GM19395 (cell line): ENCODE measurements around the gene SOX11.

Experiments used
- ATAC-seq: cut with Tn5 transposase; IDR thresholded peaks from one replicate; pipeline ENCODE4 v1.9.1; 2021; ENCODE audit warnings: mild to moderate bottlenecking, moderate library complexity; ENCODE audit not compliant: unreplicated experiment

SOX11 gene

DNA sequence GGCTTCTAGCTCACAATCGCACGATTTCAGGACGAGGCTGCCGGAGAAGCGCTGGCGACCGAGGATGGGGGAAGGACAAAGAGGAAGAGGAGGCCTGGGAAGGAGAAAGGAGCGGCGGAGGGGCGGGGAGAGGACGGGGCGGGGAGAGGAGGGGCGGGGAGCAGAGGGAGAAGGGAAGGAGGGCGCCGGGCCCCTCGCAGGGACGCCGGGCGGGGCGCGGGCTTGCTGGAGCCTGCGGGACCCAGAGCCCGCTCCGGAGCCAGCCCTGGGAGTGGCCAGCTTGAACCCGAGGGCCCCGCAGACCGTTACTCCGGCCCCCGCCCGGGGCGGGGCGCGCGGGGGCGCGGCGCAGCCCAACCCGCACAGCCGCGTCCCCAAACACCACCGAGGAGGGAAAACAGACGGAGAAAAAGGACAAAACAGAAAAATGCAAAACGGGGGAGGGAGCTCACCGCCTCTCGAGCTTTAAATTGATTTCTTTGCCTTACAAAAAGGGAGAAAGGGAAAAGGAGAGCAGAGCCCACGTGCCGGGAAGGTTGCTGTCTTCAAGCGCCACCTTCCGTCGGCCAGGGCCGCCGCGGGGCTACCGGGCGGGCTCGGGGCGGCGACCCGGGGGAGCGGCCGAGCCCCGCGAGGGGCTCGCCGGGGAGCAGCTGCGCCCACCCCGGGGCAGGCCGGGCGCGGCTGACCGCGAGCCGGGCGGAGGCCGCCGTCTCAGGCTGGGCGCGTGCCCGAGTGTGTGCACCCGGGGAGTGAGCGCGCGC lies 781 bp upstream of the SOX11 start:
- ATAC-seq = no peak

DNA sequence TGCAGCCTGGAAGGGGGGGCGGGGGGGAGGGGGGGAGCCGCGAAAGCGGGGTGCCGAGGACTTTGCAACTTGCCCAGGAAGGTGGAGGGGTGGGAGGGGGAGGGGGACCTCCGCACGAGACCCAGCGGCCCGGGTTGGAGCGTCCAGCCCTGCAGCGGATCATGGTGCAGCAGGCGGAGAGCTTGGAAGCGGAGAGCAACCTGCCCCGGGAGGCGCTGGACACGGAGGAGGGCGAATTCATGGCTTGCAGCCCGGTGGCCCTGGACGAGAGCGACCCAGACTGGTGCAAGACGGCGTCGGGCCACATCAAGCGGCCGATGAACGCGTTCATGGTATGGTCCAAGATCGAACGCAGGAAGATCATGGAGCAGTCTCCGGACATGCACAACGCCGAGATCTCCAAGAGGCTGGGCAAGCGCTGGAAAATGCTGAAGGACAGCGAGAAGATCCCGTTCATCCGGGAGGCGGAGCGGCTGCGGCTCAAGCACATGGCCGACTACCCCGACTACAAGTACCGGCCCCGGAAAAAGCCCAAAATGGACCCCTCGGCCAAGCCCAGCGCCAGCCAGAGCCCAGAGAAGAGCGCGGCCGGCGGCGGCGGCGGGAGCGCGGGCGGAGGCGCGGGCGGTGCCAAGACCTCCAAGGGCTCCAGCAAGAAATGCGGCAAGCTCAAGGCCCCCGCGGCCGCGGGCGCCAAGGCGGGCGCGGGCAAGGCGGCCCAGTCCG lies 540 bp downstream of the SOX11 start:
- no peak for ATAC-seq

DNA sequence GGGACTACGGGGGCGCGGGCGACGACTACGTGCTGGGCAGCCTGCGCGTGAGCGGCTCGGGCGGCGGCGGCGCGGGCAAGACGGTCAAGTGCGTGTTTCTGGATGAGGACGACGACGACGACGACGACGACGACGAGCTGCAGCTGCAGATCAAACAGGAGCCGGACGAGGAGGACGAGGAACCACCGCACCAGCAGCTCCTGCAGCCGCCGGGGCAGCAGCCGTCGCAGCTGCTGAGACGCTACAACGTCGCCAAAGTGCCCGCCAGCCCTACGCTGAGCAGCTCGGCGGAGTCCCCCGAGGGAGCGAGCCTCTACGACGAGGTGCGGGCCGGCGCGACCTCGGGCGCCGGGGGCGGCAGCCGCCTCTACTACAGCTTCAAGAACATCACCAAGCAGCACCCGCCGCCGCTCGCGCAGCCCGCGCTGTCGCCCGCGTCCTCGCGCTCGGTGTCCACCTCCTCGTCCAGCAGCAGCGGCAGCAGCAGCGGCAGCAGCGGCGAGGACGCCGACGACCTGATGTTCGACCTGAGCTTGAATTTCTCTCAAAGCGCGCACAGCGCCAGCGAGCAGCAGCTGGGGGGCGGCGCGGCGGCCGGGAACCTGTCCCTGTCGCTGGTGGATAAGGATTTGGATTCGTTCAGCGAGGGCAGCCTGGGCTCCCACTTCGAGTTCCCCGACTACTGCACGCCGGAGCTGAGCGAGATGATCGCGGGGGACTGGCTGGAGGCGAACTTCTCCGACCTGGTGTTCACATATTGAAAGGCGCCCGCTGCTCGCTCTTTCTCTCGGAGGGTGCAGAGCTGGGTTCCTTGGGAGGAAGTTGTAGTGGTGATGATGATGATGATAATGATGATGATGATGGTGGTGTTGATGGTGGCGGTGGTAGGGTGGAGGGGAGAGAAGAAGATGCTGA lies 1.4 kb downstream of the SOX11 start:
- no peak for ATAC-seq

DNA sequence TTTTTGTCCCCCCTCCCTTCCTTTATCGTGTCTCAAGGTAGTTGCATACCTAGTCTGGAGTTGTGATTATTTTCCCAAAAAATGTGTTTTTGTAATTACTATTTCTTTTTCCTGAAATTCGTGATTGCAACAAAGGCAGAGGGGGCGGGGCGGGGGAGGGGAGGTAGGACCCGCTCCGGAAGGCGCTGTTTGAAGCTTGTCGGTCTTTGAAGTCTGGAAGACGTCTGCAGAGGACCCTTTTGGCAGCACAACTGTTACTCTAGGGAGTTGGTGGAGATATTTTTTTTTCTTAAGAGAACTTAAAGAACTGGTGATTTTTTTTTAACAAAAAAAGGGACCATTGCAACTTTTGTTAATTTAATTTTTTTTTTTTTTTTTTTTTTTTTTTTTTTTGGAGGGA lies 2.1 kb downstream of the SOX11 start:
- ATAC-seq = no peak

DNA sequence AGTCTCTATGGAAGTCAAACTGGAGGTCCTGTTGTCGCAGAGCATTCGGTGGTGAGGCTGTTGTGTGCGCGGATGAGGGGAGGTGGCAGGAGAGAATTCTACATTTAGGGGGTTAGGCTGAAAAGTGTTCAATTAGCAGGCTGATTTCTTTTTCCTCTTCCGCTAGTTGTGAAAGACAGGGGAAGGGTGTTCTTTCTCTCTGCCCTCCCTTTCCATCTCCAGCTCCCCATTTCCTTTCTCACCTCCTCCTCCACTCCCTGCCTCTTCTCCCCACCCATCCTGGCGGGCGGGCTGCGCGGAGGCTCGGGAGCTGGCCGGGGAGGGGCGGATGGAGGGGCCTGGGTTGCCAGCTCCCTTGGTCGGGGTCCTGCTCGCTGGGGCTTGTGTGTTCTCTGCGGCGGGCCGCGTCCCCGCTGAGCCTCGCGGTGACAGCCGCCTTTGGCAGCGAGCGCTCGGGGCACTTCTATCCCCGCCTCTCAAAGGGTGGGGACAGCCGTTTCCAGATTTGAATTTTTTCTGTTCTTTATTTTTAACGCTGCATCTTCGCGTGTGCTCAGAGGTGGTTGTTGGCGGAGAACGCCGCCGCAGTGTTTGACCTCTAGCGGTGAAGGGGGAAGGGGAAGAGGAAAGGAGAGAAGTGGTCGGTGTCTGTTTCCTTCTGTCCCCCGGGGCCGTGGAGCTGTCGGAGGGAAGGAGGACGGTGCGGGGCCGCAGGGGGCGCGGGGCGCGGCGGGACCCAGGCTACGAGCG lies 3.6 kb downstream of the SOX11 start:
- no peak for ATAC-seq

DNA sequence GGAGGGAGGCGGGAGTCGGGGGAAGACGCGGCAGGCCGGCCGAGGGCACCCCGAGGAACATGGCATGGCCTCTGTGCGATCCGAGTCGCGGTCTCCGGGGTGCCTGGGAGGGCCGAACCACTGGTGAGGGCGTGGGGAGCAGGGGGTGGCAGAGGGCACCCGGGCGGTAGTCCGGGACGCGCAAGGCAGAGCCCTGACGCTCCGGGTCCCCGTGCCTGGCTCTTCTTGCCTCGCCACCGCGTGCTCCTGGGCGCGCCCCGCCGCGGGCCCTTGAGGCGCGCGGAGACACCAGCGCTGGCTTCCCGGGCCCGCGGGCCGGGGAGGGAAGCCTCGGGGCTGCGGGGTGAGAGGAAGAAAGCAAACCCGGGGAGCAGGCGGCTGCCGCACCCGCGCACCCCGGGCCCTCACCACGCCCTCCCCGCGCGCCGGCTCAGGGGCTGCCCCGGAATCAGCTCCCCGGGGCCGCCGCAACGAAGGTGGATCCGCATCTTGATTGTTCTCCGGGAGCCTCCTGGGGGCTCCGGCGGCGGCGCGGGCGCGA lies 4.3 kb downstream of the SOX11 start:
- ATAC-seq = no peak

DNA sequence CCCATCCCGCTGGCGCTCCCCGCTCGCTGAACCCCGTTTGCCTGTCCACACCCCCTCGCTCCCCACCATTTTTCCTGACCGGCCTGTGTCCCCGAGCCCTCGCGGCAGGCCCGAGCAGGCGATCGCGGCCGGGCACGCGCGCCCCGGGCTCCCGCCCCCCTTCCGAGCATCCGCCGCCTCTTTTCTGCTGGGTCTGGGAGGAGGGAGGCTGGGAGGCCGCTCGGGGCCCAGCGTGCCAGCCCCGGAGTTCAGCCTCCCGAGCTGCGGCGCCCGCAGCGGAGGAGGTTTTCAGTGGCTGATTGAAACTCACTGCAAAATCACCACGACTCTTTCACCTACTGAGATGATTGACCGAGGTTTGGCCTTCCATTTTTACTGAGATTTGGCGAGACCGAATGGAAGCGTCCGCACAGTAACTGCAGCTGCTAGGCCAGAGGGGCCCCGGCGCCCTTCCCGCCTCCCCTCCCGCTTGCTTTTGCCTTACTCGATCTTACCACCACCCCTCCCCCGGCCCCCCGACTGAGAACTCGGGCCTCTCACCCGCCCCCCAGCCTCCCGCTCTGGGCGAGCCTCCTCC lies 4.8 kb downstream of the SOX11 start:
- no peak for ATAC-seq

DNA sequence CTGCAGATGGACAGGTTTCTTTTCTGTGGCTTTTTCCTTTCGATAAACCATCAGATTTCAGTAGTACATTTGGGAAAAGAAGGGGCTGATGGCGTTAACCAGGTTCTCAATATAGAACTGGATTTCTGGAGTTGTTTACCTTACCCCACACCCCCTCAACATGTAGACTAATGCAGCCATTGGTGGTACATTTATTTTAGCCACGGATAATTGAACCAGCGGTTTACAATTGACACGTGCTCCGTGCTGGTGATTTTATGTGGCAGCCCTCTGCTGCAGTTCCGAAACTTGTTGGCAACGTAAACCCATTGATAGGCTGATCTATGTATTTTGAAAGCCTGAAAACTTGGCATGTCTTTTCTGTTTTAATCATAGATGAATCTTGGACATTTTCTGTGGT lies 5.4 kb downstream of the SOX11 start:
- ATAC-seq = no peak

DNA sequence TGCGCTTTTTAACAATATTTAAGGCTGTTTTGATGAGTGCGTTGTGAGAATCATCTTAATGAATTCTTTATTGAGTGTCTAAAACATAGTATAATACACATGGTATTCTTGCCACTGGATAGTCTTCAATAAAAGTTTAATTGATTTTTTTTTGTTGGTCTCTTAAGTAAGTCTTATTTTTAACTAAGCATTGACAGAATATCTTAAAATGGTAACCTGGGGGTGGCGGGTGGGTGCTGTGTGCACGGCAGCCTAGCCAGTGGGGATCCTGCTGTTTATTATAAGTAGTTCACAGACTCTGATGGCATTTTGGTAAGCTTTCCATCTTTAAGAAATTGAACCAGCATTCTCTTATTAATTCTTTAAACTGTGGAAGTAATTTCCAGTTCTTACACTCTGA lies 6.0 kb downstream of the SOX11 start:
- ATAC-seq = no peak

DNA sequence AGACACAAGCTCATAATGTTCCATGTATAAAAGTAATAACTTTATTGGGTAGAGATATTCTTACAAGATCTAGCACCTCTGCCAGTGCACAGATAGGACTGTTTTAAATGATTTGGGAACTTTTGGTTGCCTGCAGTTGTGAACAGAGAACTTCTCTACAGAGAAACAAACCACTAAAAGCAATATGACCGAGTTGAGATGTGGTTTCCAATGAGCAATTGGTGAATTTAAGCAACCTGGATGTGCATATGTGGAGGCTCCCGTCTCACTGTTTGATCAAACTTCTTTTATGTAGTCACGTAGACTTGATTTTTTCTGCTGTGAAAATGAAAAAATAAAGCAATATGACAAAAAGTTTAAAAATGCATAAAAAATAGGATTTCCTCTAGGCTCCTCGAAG lies 7.8 kb downstream of the SOX11 start:
- ATAC-seq = no peak

DNA sequence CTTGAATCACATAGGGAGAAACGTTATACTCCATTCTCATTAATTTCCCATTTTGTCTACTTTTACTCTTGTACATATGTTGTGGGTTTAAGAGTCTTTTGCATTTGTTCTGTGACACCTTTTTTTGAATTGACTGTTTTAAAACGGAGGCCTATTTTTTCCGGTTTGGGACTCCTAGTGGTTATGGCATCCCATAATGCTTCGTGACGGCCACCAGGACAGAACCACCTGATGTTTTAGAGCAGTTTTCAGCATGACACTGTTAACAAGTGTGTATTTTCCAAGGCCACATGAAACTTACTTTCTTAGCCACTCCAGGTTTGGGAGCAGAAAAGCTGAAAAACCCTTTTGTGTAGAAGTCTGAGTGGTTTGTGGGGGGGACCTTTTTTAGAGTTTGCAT lies 8.4 kb downstream of the SOX11 start:
- ATAC-seq = no peak

DNA sequence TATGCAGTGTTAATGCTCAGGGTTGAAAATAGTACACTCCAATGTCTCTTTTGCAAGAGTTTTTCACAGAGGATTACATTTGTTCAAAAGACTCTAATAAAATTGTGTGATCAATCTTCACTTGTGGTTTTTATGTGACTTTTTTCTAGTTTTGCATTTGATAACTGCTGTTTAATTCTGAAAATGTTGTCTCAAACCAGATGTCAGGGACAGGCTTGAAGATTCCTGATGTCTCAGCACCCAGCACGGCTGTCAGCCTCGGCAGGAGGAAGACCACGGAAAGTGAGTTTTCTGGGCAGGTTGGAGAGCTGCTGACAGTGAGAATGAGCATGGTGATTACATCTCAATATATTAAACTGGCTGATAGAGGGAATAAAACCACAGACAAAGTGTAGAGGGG lies 9.1 kb downstream of the SOX11 start:
- ATAC-seq = no peak

DNA sequence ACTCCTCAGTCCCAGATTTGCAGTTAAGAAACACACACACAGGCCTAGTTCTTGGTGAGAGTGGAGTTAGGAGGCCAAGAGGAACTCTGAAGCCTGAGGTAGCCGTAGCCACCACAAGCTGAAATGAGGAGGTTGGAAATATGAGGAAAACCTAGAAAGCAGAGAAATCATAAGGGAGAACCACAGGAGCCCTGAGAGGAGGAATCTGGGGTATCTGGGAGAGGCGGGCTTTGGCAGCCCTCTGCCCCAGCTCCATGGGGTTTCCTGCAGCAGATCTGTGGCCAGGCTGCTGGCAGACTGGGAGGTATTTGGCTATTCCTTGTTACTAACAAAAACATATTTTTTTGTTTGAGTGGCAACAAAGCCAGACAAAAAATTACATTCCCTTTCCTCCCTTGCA lies 11.0 kb downstream of the SOX11 start:
- ATAC-seq = no peak

DNA sequence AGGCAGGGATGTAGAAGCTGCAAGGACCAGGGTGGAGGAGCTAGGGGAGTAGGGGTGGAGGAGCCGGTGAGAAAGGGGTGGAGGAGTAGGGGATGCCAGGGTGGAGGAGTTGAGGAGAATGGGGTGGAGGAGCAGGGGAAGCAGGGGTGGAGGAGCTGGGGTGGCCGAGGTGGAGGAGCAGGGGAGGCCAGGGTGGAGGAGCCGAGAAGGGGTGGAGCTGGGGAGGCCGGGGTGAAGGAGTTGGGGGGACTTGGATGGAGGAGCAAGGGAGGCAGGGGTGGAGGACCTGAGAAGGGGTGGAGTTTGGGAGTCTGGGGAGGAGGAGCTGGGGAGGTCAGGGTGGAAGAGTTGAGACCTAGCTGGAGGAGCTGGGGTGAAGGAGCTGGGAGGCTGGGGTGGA lies 13.3 kb downstream of the SOX11 start:
- no peak for ATAC-seq

DNA sequence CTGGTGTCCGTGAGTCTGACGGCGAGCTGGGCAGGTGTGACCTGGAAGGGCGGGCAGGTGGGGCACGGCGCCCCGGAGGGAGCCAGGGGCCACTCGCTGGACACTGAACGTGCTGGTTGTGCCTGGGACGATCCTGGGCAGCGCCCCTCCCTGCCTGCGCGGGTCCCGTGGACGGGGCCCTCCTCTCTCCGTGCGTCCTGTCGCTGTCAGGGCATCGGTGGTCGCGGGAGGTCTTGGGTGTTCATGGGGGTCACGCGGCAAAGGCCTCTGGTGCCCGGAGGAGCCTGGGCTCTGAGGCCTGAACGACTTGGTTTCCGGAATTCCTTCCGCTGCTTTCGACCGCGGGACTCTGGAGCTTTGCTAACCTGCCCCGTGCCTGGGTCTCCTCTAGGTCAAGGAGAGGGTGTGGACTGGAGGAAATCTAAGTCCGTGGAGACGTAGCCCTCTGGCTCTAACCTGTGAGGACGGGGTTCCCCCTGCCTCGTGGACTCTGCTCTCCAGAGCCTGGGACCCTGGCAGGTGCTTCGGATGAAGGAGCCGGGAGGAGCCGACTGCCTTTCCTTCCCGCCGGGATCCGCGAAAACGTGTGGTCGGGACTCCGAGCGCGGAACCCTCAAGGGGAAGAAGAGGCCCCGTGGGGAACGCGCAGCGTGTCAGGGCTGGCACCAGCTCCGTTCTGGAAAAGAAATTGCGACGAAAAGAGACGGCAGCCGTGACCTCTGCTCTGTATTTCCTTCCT lies 14.7 kb downstream of the SOX11 start:
- ATAC-seq = no peak

DNA sequence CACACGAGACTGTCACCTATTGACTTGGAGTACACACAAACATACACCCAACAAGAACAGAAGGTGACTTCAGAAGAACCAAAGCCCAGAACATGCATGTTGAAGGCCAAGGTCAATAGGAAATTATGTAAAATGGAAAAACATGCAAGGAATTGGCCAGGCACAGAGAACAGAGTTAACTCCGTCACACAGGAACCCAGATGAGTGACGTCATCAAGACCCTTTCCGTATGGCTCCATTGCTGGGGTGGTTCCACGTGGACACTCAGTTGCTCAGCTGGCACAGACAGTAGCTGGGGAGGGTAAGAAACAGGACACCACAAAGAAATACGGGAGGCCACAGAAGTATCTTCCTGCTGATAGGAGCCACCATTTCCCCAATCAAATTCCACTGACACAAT lies 18.4 kb downstream of the SOX11 start:
- no peak for ATAC-seq

DNA sequence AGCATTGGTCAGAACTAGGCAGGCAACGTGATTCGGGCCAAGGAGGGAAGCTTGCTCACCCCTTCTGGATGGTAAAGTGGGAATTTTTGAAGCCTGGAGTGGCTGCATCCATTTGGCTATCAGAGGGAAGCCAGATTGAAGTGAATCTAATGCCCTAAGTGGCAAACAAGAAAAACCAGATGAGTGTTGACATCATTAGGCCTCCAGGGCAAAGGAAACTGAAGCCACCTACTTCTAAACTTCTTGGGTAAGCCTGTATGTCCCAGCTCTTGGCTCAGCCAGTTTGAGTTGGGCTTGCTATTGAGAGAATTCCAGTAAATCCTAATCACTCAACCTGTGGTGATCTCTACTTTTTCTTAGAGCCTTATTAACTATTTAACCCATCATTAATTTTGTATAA lies 20.9 kb downstream of the SOX11 start:
- no peak for ATAC-seq

DNA sequence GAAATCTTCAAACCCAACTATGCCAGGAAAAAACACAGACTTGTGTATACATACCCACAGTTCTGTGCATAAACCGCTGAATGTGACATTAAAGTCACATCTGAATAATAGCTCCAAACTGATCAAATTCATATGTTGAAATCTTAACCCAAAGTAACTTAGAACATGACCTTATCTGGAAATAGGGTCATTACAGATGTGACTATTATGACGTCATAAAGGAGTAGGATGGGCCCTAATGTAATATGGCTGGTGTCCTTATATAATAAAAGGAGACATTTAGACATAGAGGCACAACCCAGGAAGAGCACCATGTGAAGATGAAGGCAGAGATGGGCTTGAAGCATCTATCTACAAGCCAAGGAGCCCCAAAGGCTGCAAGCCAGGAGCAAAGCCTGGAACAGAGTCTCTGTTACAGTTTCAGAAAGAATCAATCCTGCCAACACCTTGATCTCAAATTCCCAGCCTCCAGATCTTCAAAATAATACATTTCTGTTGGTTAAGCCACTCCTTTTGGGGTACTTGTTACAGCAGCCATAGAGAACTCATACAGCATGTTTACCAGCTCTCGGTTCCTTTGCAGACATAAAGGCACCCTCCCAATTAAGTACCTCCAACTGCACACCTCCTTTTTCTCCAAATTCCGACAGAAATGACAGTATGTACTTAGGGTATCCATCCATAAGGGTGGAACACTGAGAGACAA lies 27.6 kb downstream of the SOX11 start:
- ATAC-seq = no peak

DNA sequence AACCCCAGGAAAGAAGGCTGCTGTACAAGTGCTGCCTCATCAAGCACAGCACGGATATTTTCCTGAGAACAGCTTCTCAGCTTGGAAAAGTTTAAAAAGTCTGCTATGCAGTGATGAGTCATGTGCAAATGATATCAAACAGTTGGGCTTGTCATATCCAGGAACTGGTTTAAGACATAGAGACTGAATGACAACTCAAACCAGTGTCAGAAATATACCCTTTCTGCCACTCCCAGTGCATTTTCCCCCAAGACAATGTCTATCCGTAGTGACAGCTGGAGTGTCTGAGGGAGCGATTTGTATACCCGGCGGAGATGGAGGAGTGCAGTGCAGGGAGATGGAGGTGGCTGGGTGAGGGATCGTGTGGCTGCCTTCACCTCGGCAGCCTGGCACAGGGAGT lies 28.2 kb downstream of the SOX11 start:
- ATAC-seq = no peak
